ENCODE results near the gene YIPF3. TPM values are rescaled to one million over a fixed set of nuclear protein-coding genes. Genes with fewer than 3 reads are reported as not detected.
"Not testable (repeated sequence)": the region's sequence is repeated elsewhere in the genome, so short reads cannot be mapped to it uniquely, and the experiment has no call there.

Gene YIPF3
- total RNA-seq, 2 experiments from 2014 or later = 26.2 to 26.5 TPM

DNA sequence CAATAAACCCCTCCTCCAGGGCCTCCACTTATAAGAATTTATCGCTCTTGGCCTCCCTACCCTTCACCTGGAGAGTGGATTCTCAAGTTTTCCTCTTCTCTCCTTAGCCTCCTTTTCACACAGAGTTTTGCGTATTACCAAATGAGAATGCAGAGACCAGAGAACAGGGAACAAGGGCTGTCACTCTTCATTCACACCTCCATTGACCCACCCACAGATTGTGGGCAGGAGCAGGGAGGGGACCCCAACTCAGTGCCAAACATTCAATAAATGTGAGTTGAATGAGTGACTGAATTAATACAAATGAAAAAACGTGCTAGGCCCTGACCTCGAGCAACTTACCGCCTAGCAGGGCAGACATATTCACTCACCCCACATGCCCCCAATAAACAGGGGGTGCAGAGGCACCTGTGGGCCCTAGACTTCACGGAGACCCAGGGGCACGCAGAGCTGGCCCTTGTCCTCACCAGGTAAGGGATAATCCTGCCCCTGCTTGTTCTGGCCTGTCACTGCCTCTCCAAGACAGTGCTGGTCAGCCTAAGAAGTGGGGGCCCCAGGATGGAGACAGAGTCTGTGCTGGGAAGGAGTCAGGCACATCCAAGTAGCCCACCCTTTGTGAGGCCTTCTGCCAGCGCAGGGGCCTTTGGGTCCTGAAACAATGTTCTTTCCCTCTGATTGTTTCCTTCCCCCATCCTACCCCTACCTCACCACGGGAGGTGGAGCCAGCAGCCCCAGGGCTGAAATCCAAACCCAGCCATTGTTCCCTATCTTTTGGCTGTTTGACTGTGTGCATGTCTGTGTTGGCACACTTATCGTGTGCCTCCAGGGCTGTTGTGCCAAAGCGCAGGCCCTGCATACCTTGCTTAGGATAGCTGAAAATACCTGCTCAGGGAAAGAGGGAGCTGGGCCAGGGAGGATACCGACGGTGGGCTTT lies 47.7 kb downstream of the YIPF3 start:
- Mint-ChIP-seq H3K9me3 (no peaks in the 10 kb centered on the region), H3K27ac (no peak overlapping the region), H3K27me3 (ENCODE audit: low read depth) (peaks cover 2% of the 10 kb centered on the region), H3K4me3 (no peak overlapping the region), H3K36me3 (ENCODE audit: low read depth) (no peaks in the 10 kb centered on the region), H3K4me1 (ENCODE audit: low read depth) (no peaks in the 10 kb centered on the region)
- intact Hi-C loops (cut with micrococcal nuclease) = no loop called here
- CTCF ChIA-PET = interaction anchor here (1.0 kb wide), 1 partner anchor 12 kb away, joined by 3 read pairs; no protein-coding TSS in a partner anchor
- DNase-seq = no peak

DNA sequence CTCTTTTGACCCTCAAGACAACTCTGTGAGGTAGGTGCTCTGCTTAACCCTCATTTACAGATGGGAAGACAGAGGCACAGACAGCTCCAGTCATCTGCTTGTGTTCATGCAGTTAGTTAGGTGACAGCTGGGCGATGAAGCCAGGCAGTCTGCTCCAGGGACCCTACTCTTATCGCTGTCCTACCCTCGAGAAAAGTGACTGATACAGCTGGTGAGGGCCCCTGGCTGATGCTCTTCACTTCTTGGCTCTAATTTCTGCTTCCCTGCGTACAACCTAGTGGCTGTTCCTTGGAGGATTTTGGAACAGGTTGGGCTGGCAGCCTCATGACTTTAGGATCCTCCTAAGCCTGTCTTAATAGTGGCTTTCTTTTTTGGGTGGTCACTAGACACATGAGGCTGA lies 48.5 kb downstream of the YIPF3 start:
- H3K4me1 Mint-ChIP-seq (ENCODE audit: low read depth) = no peaks in the 10 kb centered on the region
- CTCF ChIA-PET = no interaction called here

DNA sequence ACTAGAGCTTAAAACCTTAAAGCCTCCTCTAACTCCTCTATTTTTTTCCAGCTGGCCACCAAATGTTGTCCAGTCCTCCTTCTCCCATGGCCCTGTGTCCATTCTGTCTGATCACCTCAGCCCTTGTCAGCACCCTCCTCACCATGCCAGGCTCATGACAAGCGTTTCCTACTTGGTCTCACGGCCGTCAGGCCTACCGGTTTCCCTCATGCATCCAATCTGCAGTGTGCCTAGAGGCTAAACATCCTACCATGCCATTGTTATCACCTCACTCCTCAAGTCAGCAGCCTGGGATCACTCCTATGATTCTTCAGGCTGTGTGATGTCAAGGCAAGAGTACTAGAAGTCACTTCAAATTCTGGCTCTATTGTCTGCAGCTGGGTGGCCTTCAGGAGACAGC lies 49.0 kb downstream of the YIPF3 start:
- intact Hi-C loops (cut with micrococcal nuclease) = no loop called here
- peaks cover 7% of the 10 kb centered on the region for H3K27me3 Mint-ChIP-seq (ENCODE audit: low read depth)
- H3K4me3 Mint-ChIP-seq = no peak overlapping the region
- DNase-seq = no peak
- H3K9me3 Mint-ChIP-seq = no peaks in the 10 kb centered on the region
- H3K36me3 Mint-ChIP-seq (ENCODE audit: low read depth) = no peaks in the 10 kb centered on the region
- no peaks in the 10 kb centered on the region for H3K4me1 Mint-ChIP-seq (ENCODE audit: low read depth)
- H3K27ac Mint-ChIP-seq = no peak overlapping the region
- CTCF ChIA-PET = no interaction called here

More for the DNA sequence above, 48.5 kb downstream of the YIPF3 start:
- H3K27me3 Mint-ChIP-seq (ENCODE audit: low read depth) = peaks cover 4% of the 10 kb centered on the region
- DNase-seq = no peak
- no peaks in the 10 kb centered on the region for H3K9me3 Mint-ChIP-seq
- intact Hi-C loops (cut with micrococcal nuclease) = no loop called here
- H3K4me3 Mint-ChIP-seq = no peak overlapping the region
- H3K27ac Mint-ChIP-seq = no peak overlapping the region
- H3K36me3 Mint-ChIP-seq (ENCODE audit: low read depth) = no peaks in the 10 kb centered on the region

DNA sequence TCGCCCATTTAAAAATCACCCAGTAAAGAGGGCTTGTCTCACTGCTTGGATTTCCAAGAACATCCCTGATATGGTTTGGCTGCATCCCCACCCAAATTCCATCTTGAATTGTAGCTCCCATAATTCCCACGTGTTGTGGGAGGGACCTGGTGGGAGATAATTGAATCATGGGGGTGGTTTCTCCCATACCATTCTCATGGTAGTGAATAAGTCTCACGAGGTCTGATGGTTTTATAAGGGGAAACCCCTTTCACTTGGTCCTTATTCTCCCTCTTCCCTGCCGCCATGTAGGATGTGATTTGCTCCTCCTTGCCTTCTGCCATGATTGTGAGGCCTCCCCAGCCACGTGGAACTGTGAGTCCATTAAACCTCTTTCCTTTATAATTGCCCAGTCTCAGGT lies 49.5 kb downstream of the YIPF3 start:
- intact Hi-C loops (cut with micrococcal nuclease); H3K27ac Mint-ChIP-seq; DNase-seq; H3K4me3 Mint-ChIP-seq; H3K27me3 Mint-ChIP-seq (ENCODE audit: low read depth); H3K9me3 Mint-ChIP-seq; CTCF ChIA-PET; H3K36me3 Mint-ChIP-seq (ENCODE audit: low read depth); H3K4me1 Mint-ChIP-seq (ENCODE audit: low read depth): not testable (repeated sequence)

DNA sequence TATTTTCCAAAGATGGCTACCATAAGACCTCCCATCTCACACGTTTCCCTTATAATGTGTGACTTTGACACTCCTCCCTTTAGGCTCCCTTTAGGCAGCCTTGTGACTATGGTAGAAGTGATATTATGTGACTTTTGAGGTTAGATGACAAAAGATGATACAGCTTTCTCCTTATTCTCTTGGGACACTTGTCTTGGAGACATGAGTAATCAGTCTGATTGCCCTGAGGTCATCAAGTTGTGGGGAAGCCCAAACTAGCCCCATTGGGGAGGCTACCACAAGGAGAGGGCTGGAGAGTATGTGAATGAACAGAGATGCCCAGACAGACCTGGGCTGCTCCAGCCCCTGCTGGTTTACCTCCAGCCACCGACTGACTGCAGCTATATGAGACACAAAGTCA lies 50.8 kb downstream of the YIPF3 start:
- Mint-ChIP-seq H3K36me3 (ENCODE audit: low read depth) (no peaks in the 10 kb centered on the region), H3K4me3 (no peak overlapping the region), H3K27ac (no peak overlapping the region), H3K4me1 (ENCODE audit: low read depth) (no peaks in the 10 kb centered on the region), H3K9me3 (no peaks in the 10 kb centered on the region), H3K27me3 (ENCODE audit: low read depth) (peaks cover 14% of the 10 kb centered on the region)
- CTCF ChIA-PET = no interaction called here
- DNase-seq = no peak
- intact Hi-C loops (cut with micrococcal nuclease) = no loop called here

DNA sequence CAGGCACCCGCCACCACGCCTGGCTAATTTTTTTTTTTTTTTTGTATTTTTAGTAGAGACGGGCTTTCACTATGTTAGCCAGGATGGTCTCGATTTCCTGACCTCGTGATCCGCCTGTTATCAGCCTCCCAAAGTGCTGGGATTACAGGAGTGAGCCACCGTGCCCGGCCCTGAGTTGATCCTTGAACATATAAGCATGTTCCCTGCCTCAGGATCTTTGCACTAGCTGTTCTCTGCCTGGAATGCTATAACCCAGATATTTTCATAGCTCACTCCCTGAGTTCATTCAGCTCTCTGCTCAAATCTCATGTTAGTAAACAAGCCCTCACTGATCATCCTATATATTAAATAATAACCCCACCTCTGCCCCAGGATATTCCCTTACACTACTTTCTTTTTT lies 52.4 kb downstream of the YIPF3 start:
- CTCF ChIA-PET = interaction anchor here (0.5 kb wide), 1 partner anchor 90 kb away, joined by 3 read pairs; no protein-coding TSS in a partner anchor
- H3K27me3 Mint-ChIP-seq (ENCODE audit: low read depth) = peaks cover 14% of the 10 kb centered on the region
- no peak overlapping the region for H3K4me3 Mint-ChIP-seq
- no peaks in the 10 kb centered on the region for H3K4me1 Mint-ChIP-seq (ENCODE audit: low read depth)
- DNase-seq = no peak
- H3K9me3 Mint-ChIP-seq = no peaks in the 10 kb centered on the region
- intact Hi-C loops (cut with micrococcal nuclease) = no loop called here
- H3K36me3 Mint-ChIP-seq (ENCODE audit: low read depth) = no peaks in the 10 kb centered on the region
- H3K27ac Mint-ChIP-seq = no peak overlapping the region

DNA sequence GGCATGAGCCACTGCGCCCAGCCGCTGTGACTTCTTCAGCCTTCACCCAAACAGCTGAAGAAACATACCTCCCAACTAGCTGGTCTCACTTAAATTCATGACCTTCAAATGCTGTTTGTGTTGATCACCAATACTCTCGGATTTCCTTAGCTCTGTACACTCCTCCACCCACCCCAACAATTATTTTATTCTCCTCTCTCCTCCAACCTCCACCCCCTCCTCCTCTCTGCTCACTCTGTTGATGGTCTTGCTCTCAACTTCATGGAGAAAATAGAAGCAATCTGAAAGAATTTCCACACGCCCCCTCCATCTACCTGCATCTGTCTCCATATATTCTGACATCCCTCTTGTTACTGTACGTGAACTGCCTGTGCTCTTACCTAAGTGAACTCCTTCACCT lies 54.8 kb downstream of the YIPF3 start:
- peaks cover 15% of the 10 kb centered on the region for H3K27me3 Mint-ChIP-seq (ENCODE audit: low read depth)
- DNase-seq = no peak
- no peak overlapping the region for H3K4me3 Mint-ChIP-seq
- CTCF ChIA-PET = interaction anchor here (1.0 to 1.4 kb wide), 2 partner anchors 11 to 44 kb away, joined by 3 to 4 read pairs; no protein-coding TSS in a partner anchor
- no peak overlapping the region for H3K27ac Mint-ChIP-seq
- no peaks in the 10 kb centered on the region for H3K9me3 Mint-ChIP-seq
- no peaks in the 10 kb centered on the region for H3K4me1 Mint-ChIP-seq (ENCODE audit: low read depth)
- H3K36me3 Mint-ChIP-seq (ENCODE audit: low read depth) = no peaks in the 10 kb centered on the region
- intact Hi-C loops (cut with micrococcal nuclease) = no loop called here

Other genes with a start within 250 kb of the YIPF3 start
- gene SLC22A7, start 218.7 kb downstream of the YIPF3 start, total RNA-seq = not detected
- 1 to 10 TPM; 2.9 to 3.1 TPM for gene CRIP3, start 208.1 kb downstream of the YIPF3 start, total RNA-seq
- 1 to 10 TPM; 9.3 to 9.9 TPM for gene ZNF318, start 147.3 kb downstream of the YIPF3 start, total RNA-seq
- gene ABCC10, start 89.4 kb downstream of the YIPF3 start, total RNA-seq = 10 to 100 TPM; 22.7 to 26.6 TPM
- under 1 TPM; 0.47 to 0.52 TPM for gene DLK2, start 61.4 kb downstream of the YIPF3 start, total RNA-seq
- gene TJAP1, start 39.4 kb downstream of the YIPF3 start, total RNA-seq = 10 to 100 TPM; 23.0 to 24.6 TPM
- under 1 TPM; 0.10 to 0.17 TPM for gene LRRC73, start 6.6 kb downstream of the YIPF3 start, total RNA-seq
- 10 to 100 TPM; 47.5 to 50.1 TPM for gene POLR1C, start 163 bp upstream of the YIPF3 start, total RNA-seq
- 10 to 100 TPM; 74.9 to 93.2 TPM for gene XPO5, start 59.1 kb upstream of the YIPF3 start, total RNA-seq
- 10 to 100 TPM; 63.3 to 68.6 TPM for gene POLH, start 59.3 kb upstream of the YIPF3 start, total RNA-seq
- gene GTPBP2, start 112.3 kb upstream of the YIPF3 start, total RNA-seq = 10 to 100 TPM; 54.5 to 57.5 TPM
- gene MAD2L1BP, start 118.9 kb upstream of the YIPF3 start, total RNA-seq = 10 to 100 TPM; 19.8 to 22.7 TPM
- gene RSPH9, start 128.1 kb upstream of the YIPF3 start, total RNA-seq = not detected
- gene MRPS18A, start 170.9 kb upstream of the YIPF3 start, total RNA-seq = 10 to 100 TPM; 47.8 to 50.2 TPM

Data from activated naive CD4-positive, alpha-beta T cell treated with anti-CD3 and anti-CD28 coated beads for 36 hours (primary cell).